Activated CD4-positive, alpha-beta T cell treated with anti-CD3 and anti-CD28 coated beads for 4 hours (primary cell): ENCODE data around the gene ZNF219.

Source experiments
- DNase-seq, 2 donors: peaks; one replicate each; pipeline ENCODE4 v3.0.0-alpha.2; 2020

The ZNF219 gene

GRCh38 chr14:21066882-21067502 lies 31.5 kb downstream of the ZNF219 start:
- no peak for DNase-seq

GRCh38 chr14:21063479-21063878 lies 35.0 kb downstream of the ZNF219 start:
- DNase-seq, result no peak

GRCh38 chr14:21061347-21061668 lies 37.1 kb downstream of the ZNF219 start:
- DNase-seq, result no peak

- DNase-seq, result no peak
These were observed 37.7 kb downstream of the ZNF219 start for GRCh38 chr14:21060614-21061346.

- DNase-seq, result no peak
These were observed 38.4 kb downstream of the ZNF219 start for GRCh38 chr14:21059842-21060613.

- DNase-seq, result no peak
These were observed 39.6 kb downstream of the ZNF219 start for GRCh38 chr14:21058903-21059302.

GRCh38 chr14:21057803-21058675 lies 40.4 kb downstream of the ZNF219 start, which contains the start of gene RNASE8:
Gene RNASE8, plus strand, starts transcription at chr14:21057822. Its CDS starts 71 bp downstream, at chr14:21057893.
- no peak for DNase-seq

- no peak for DNase-seq
These were observed 41.8 kb downstream of the ZNF219 start for GRCh38 chr14:21056520-21057163.

- no peak for DNase-seq
These were observed 42.9 kb downstream of the ZNF219 start for GRCh38 chr14:21055432-21056117.

GRCh38 chr14:21054768-21055145 lies 43.7 kb downstream of the ZNF219 start:
- no peak for DNase-seq

GRCh38 chr14:21054123-21054767 lies 44.2 kb downstream of the ZNF219 start:
- no peak for DNase-seq

GRCh38 chr14:21053184-21054122 lies 45.0 kb downstream of the ZNF219 start:
- no peak for DNase-seq

- no peak for DNase-seq
These were observed 47.9 kb downstream of the ZNF219 start for GRCh38 chr14:21050597-21050996.

GRCh38 chr14:21049271-21049673 lies 49.2 kb downstream of the ZNF219 start:
- no peak for DNase-seq

GRCh38 chr14:21048638-21049037 lies 49.8 kb downstream of the ZNF219 start:
- DNase-seq, result no peak

- no peak for DNase-seq
These were observed 51.1 kb downstream of the ZNF219 start for GRCh38 chr14:21047378-21047781.

- DNase-seq, result no peak
These were observed 54.4 kb downstream of the ZNF219 start for GRCh38 chr14:21043974-21044618.

GRCh38 chr14:21043387-21043973 lies 55.0 kb downstream of the ZNF219 start:
- DNase-seq, result no peak

GRCh38 chr14:21042918-21043317 lies 55.5 kb downstream of the ZNF219 start:
- DNase-seq, result no peak
